DMS114 treated with DMSO at 0.1 percent for 48 hours (cell line): Measurements from ENCODE around the gene DLX4.

Source experiments
- DNase-seq: peaks from one replicate; lab custom pipeline; 2025; ENCODE audit not compliant: unreplicated experiment; lab: John Stamatoyannopoulos, UW

The DLX4 gene

GRCh38 chr17:49969134-49969759, at the start of gene DLX4:
TSS of gene DLX4 (plus strand) at chr17:49969190. CDS start at chr17:49969469, 279 bp downstream.
- DNase-seq: no peak

GRCh38 chr17:49920030-49920769, 48.8 kb upstream of the DLX4 start:
- no peak for DNase-seq

GRCh38 chr17:49922095-49922494, 46.9 kb upstream of the DLX4 start:
- no peak for DNase-seq

- DNase-seq: no peak
Measured at GRCh38 chr17:49924116-49924515, 44.9 kb upstream of the DLX4 start.

GRCh38 chr17:49924589-49924988, 44.4 kb upstream of the DLX4 start:
- no peak for DNase-seq

- no peak for DNase-seq
Measured at GRCh38 chr17:49925921-49926320, 43.1 kb upstream of the DLX4 start.

GRCh38 chr17:49926886-49927285, 42.1 kb upstream of the DLX4 start:
- DNase-seq: no peak

- no peak for DNase-seq
Measured at GRCh38 chr17:49928126-49928800, 40.7 kb upstream of the DLX4 start.

GRCh38 chr17:49928837-49929475, 40.0 kb upstream of the DLX4 start:
- no peak for DNase-seq

- DNase-seq: no peak
Measured at GRCh38 chr17:49930880-49931279, 38.1 kb upstream of the DLX4 start.

GRCh38 chr17:49931416-49932137, 37.4 kb upstream of the DLX4 start:
- no peak for DNase-seq

GRCh38 chr17:49932138-49932723, 36.8 kb upstream of the DLX4 start:
- no peak for DNase-seq

- DNase-seq: no peak
Measured at GRCh38 chr17:49932901-49933300, 36.1 kb upstream of the DLX4 start.

- no peak for DNase-seq
Measured at GRCh38 chr17:49935526-49936210, 33.3 kb upstream of the DLX4 start.

GRCh38 chr17:49936386-49936785, 32.6 kb upstream of the DLX4 start:
- DNase-seq: no peak

GRCh38 chr17:49939318-49939717, 29.7 kb upstream of the DLX4 start:
- no peak for DNase-seq

GRCh38 chr17:49941427-49941826, 27.6 kb upstream of the DLX4 start:
- DNase-seq: no peak

GRCh38 chr17:49942947-49943346, 26.0 kb upstream of the DLX4 start:
- no peak for DNase-seq

GRCh38 chr17:49944273-49944870, 24.6 kb upstream of the DLX4 start:
- DNase-seq: no peak

- DNase-seq: no peak
Measured at GRCh38 chr17:49946208-49946607, 22.8 kb upstream of the DLX4 start.
